Right ventricle myocardium superior (tissue), 1 donor: ENCODE measurements around the gene LDHD. TPM values are rescaled to one million over a fixed set of nuclear protein-coding genes. Genes with fewer than 3 reads are reported as not detected.
"Not testable (repeated sequence)": the region's sequence is repeated elsewhere in the genome, so short reads cannot be mapped to it uniquely, and the experiment has no call there.

Experiments
- ATAC-seq: fragments of 200-7000 bp; cut with Tn5 transposase; one replicate; pipeline ENCODE4 v1.9.1; 2020; ENCODE audit warnings: mild to moderate bottlenecking; ENCODE audit not compliant: poor library complexity
- DNase-seq: peaks from one replicate; pipeline ENCODE4 v3.0.0-alpha.2; 2020
- intact Hi-C: fragments of 100-400 bp; cut with DNase I; formaldehyde crosslinking; loops from one replicate; pipeline ENCODE4 v1.11.2; 2022
- total RNA-seq: library from RNA; stranded (reverse); fragmentation: NEBNext Ultra II Directional; extraction: Animal tissue kit (Norgen Biotek cat#: 25700); gene quantifications from one replicate; pipeline ENCODE4 v1.2.1, GENCODE V29; 2021
- donor health status: DM: no; HTN: yes; CAD: no; lungs with severe emphysema.

Gene LDHD
- total RNA-seq, 1 donor from 2014 or later, result 84.7 TPM

DNA sequence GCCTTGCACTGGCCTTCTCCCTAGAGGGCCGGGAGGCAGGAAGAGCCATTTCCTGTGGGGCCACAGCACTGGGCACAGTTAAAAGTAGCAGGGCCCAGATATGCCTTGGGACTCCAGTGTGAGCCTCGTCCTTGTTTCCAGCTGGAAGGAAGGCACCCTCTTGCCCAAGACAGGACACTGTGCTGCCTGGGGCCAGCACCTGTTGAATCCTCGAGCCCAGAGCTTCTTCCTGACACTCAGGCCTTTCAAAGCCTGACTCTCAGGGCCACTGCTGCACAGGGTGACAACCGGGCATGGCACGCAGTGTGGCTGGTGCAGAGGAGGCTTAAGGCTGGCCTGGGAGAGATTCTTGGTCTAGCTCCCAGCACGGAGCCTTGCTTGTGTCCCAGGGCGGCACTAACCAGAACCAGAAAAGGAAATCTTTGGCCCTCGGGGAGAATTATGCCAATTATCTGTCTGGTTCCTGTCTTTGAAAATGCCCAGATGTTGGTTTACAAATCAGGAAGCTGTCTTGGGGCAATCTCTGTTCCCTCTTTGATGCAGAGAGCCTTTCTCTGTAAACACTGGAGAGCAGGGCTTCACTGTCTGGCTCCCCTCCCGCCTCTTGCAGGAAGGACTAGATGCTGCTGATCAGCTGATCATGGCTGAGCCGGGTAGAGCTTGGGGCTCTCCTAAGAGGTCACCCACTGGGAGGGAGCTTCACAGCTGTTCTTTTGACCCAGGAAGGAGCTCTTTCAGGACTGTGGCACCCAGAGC lies 11.1 kb downstream of the LDHD start:
- peak; percentile 45 for ATAC-seq
- DNase-seq, result peak; percentile 73
- intact Hi-C loops, result no loop called here

DNA sequence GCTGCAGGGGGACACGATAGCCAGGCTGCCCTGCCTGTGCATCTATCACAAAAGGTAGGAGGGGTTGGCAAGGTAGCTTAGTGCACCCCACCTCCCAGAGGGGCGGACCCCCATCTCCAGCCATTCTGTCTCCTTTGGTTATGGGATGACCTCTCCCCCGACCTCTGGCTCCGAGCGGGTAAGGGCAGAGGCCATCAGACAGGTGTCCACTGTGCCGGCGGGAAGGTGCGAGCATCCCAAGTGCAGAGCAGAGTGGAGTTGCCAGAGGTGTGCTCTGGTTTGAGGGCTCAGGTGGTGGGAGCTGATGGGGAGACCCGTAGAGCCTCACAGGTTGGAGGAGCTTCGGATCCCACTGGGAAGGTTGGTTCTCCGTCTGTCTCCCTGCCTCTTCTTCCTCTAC lies 11.7 kb downstream of the LDHD start:
- intact Hi-C loops, result no loop called here
- no peak for DNase-seq

DNA sequence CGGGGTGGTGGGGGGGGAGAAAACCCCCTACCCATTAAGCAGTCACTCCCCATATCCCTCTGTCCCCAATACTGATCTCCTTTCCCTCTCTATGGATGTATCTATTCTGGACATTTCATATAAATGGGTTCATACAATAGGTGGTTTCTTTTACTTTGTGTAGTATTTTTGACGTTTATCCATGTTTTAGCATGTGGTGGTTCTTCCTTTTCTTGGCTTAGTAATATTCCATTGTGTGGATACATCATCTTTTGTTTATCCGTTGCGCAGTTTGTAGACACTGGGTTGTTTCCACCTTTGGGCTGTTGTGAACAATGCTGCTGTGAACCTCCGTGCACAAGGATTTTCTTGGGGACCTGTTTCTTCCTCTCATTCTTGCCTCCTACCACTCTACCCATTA lies 12.6 kb downstream of the LDHD start:
- DNase-seq, result no peak
- no peak for ATAC-seq
- intact Hi-C loops, result no loop called here

More for the DNA sequence above, 11.7 kb downstream of the LDHD start:
- ATAC-seq, result no peak

DNA sequence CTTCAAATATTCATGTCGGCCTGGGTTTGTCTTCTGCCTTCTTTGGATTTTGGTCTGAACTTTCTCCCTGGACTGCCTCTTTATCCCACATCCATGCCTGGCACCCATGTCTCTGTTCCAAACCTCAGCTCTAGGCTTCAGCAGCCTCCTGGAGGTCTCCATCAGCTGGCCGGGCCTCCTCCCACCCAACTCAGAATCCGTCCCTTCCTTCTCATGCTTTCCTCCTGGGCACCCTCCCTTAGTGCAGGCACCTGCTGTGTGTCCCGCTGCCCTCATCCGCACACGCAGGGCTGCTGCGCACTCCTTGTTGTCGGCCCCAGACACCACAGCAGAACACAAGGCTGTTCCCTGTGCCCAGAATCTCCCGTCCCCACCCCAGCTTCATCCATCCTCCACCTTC lies 14.0 kb downstream of the LDHD start:
- intact Hi-C loops, result no loop called here
- no peak for DNase-seq
- ATAC-seq, result no peak

DNA sequence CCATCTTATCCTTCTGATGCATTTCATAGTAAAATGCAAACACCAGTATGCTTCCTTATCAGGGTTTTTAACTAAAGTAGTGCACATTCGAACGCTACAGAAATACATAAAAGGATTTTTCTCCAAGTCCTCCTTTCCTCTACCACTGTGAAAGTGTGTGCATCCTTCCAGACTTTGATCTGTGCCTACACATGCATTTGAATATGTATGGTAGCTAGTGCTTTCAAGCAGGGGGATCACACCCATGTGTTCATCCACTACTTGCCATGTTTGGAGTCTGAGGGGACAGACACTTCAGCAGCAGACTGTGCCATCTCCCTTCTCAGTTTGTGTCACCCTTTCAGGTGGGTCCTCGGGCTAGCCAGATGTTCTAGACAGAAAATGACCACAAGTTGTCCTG lies 14.9 kb downstream of the LDHD start:
- ATAC-seq, result no peak
- DNase-seq, result no peak
- intact Hi-C loops, result no loop called here

DNA sequence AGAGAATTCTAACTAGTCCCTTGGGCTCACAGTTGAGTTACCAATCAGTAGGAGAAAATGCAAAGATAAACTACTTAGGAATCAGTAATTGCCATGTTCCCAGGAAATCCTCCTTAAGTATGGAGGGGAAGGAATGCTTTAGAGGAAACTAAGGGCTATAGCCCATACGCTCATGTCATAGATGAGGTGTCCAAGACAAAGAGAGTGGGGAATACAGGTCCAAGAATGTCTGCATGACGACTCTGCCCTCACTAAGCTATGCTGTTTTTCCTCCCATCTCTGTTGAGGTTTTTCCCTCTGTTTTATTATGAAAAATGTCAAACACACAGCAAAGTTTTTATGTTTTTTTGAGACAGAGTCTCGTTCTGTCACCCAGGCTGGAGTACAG lies 16.0 kb downstream of the LDHD start:
- no peak for ATAC-seq
- intact Hi-C loops, result no loop called here
- no peak for DNase-seq

DNA sequence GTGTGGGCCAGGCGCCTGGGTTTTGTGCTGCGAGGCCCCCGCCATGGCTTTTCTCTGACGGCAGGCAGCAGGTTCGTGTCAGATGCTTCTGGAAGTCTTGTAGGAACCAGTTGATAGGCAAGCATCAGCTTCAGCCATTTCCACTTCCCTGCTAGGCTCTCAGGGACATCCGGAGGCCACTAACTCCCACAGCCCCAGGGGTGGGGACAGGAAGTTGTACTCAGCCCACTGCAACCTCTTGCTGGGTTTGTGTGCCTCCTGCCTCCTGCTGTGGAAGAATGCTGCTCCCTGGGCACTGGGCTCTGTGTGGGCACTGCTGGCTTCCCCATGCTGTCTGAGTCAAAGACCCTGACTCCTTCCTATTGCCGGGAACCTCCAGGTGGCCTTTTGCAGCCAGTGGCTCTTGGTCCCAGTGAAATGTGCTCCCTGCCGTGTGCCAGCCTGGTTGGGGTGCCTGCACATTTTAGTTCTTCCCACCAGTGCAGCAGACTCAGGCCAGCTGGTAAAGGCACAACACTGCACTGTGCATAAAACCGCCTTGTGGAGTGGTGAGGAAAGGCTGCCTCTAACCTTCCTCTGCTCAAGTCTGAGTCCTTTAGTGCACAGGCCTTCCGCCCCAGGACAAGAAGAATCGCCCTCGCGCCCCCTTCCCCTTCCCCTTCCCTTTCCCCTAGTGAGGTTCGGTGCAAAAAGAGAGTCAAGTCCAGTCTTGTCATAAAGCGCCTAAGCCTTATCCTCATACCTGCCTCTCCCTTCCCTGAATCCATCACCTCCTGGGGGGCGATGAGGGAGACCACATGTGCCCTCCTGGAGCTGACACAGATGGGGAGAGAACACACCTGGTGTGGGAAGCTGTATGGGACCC lies 16.6 kb downstream of the LDHD start:
- intact Hi-C loops, result no loop called here
- DNase-seq (peak; percentile 63), ATAC-seq (peak; percentile 68)

DNA sequence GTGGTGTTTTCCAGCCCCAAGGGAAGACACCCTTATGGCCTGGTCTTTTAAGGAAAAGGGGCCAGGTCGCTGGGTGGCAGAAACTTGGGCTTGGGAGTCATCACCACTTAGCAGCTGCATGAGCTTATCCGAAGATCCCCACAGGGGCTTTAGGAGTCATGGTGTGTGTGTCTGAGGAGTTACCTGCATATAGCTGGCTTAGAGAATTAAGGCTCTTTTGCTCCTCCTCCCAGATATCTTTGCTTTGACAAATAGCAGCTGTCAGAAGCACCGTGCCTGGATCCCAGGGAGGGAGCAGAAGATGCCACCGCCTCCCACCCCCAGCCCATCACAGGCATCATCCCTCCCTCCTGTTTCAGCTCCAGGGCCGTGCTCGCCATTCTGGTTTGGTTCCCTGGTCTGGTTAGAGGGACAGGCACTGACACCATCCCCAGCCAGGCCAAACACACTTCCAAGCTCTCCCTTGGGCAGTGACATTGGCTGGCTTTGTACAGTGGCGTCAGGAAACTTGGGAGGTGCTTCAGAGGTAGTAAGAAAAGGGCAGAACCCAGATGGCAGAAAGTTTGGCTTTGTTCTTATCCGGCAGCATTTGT lies 17.4 kb downstream of the LDHD start:
- intact Hi-C loops, result no loop called here
- ATAC-seq (peak; percentile 26), DNase-seq (no peak)

DNA sequence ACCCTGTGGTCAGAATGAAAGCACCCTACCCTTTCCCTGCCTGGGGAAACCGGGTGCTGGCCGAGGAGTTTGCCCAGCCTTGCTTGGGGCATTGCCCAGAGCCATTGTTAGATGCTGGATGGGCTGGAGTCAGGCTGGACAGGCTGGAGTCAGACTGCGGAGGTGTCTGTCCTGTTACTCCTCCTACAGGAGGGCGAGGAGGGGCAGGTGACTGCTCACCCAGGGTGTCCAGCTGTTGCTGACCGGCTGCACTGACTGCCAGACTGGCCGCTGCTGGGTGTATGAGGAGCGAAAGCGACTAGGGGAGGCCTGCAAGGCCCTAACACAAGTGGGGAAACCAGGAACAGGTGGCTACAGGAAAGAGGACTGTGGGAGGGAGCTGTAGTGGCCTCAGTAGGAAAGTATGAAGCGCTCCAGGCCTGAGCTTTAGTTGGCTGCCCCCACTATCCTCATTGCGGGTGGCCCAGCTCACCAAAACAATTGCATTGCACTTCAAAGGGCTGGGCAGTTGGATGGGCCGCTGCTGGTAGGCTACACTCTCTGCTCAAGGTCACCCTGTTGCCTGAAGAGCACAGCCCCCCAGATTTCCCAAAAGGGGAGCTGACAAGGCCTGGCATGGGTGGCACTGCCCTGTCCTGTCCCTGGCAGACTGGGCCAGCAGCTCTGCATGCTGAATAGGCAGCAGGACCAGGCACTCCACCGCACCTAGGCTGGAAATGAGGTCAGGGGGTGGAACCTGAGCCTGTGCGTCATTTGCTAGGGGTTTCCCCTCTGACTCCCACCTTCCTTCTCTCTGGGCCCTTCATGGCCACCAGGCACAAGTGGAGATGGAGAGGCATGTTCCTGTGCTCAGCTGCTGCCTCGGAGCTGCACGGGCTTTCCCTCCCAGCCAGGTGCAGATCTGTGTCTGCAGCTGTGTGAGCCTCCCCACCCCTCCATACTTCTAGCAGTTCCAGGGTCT lies 18.4 kb downstream of the LDHD start:
- DNase-seq (no peak), ATAC-seq (no peak)

DNA sequence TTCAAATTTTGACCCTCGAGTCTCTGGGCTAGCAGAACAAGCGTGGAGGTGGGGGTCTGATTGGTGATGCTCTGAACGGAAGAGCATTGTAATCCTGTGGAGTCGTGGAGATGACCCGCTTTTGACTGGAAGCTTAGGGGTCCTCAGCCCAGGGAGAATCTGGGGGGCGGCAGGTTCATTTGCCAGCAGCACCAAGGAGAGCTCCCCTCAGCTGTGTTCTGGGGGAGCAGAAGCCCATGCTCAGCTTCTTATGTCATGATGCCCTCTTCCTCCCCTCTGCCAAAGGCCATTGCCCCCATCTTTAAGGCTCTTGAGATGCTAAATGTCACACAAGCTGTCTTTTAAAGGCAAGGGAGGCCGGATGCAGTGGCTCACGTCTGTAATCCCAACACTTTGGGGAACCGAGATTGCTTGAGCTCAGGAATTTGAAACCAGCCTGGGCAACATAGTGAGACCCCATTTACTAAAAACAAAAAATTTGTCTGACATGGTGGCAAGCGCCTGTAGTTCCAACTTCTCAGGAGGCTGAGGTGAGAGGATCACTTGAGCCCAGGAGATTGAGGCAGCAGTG lies 19.3 kb downstream of the LDHD start:
- no peak for DNase-seq
- intact Hi-C loops, result no loop called here

More for the DNA sequence above, 18.4 kb downstream of the LDHD start:
- intact Hi-C loops, result no loop called here

DNA sequence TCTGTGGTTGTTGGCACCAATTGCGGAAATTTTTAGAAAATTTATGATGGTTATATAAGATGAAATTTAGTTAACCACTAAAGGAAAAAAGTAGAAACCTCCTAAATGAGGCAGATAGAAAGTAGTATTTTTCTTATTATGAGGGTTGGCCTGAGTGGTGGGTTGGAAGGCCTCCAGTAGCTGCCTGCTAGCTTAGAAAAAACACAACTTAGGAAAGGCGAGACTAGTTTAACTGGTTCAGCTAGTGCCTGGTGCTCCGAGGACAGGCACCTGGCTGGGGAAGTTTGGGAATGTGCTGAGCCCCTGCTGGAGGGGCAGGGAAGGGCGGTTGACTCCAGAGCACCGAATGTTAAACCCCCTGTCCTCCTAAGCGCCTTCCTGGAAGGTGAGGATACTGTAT lies 19.9 kb downstream of the LDHD start:
- DNase-seq (no peak), ATAC-seq (no peak)
- intact Hi-C loops, result no loop called here

More for the DNA sequence above, 19.3 kb downstream of the LDHD start:
- no peak for ATAC-seq

DNA sequence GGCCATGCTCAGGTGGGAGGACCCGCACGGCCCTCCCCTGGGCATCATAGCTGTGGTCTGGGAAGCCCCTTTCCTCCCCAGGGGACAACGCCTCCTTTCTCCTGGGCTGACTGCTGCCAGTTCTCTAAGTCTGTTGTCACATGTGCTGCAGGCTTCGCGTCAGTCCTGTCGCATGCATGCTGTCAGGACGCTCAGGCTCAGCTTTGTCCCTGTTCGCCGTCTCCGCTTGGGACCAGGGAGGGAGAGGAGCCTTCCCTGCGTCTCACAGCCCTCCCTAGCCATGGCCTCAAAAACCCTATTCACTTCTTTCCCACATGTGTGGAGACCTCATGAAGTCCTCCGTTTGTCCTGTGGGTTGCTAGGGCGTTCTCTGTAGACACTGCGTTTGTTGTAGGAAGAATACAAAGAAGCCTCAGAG lies 21.4 kb downstream of the LDHD start:
- DNase-seq (no peak), ATAC-seq (no peak)
- intact Hi-C loops, result no loop called here

DNA sequence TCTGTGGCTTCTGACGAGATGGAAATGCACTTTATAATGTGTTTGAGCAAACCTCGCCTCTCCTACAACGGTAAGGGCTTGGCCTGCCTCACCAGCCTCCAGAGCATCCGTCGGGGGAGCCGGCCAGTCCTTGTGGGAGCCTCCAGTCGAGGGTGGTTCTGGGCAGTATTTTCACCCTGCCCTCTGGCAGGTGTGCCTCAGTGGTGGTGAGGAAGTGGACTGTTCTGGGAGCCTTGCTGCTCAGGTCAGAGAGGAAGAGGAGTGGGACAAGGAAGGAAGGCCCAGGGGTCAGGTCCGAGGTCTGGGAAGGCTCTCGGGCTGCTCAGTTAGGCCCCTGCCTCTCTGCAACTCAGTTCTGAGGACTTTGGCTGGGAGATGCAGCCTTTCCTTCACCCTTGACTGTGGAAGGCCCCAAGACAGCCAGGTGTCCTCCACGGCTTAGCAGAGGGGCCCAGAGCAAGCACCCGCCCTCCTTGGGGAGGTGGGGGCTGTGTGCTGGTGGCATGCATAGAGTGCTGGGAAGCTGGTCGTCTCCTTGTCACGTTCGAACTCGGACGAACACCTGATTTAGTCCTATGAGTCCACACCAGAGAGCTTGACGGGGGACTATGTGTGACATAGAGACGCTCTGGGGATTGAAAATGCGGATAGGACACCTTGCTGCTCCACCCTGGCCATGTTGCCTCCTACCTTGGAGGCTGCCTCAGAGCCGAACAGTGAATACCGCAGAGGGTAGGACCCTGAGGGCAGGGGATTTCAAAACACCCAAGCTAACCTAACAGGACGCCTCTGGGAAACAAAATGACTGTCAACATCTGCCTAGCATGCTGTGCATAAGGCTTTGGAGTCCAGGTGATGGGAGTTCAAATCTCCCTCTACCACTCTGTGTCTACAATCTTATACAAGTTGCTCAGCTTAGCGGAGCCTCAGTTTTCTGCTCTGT lies 22.7 kb downstream of the LDHD start:
- DNase-seq (no peak), ATAC-seq (no peak)
- intact Hi-C loops, result no loop called here

DNA sequence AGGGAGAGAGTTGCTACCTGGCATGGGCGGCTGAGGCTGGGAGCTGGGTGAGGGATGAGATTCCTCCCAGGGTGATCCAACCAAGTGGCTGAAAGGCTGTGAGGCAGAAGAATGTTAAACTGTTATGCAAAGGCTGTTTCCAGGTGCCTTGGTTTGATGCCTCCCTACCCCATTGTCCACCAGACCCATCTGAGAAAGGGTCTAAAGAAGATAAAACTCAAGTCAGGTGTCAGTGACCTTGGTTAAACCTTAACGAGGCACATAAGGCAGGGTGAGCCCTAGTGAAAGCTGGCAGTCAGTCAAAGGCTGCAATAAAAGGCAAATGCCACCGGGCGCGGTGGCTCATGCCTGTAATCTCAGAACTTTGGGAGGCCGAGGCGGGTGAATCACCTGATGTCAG lies 23.8 kb downstream of the LDHD start:
- intact Hi-C loops, result no loop called here
- DNase-seq, result no peak
- peak; percentile 36 for ATAC-seq

DNA sequence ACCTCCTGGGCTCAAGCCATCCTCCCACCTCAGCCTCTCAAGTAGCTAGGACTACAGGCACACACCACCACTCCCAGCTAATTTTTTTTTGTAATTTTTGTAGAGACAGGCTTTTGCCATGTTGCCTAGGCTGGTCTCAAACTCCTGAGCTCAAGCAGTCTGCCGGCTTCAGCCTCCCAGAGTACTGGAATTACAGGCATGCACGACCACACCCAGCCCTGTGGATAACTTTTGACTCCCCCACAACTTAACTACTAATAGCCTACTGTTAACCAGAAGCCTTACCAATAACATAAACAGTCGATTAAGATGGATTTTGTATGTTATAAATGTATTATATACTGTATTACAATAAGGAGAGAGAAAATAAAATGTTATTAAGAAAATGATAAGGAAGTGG lies 25.0 kb downstream of the LDHD start:
- intact Hi-C loops, ATAC-seq, DNase-seq: not testable (repeated sequence)

DNA sequence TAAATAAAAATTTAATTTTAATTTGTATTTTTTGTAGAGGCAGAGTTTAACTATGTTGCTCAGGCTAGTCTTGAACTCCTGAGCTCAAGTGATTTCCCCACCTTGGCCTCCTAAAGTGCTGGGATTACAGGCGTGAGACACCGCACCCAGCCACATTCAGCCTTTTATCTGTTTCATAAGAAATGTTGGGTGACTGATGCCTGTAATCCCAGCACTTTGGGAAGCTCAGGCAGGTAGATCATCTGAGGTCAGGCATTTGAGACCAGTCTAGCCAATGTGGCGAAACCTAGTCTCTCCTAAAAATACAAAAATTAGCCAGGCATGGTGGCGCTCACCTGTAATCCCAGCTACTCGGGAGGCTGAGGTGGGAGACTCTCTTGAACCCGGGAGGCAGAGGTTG lies 25.7 kb downstream of the LDHD start:
- DNase-seq, intact Hi-C loops, ATAC-seq: not testable (repeated sequence)

DNA sequence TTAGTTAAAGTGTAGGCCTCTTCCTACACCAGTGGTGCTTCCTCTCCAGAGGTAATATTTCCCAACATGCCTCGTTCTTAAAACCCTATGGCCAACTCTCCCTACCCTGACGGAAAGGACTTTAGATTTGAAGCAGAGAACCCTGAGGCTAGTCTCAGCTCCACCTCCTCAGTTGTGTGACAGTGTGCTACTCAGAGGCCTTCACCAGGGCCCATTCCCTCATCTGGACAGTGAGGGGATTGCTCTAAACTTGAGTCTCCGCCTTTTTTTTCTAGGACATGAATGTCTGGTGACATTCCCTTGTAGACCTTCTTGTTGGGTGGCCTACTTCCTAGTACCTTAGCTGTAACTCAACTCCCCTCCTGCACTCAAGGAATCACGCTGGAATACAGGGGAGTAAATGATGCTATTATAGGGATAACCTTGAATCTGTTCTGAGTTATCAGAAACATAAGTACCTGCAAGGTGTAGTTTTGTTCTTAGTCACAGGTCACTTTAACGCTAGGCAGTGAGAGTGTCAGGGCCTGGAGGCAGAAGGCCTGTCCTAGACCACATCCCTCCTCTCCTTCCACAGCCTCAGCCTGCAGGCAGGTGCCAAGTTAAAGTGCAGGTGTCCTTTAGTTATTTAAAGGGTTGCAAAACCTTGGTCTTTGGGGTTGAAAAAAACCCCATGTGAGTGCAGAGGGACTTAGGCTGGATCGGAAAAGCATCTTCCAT lies 26.9 kb downstream of the LDHD start:
- DNase-seq (no peak), ATAC-seq (no peak)
- intact Hi-C loops, result no loop called here
